ENCODE measurements around the gene ZNF655.
A peak's percentile ranks its signal among the peaks of the same experiment; 100 is the strongest.

The ZNF655 gene

DNA sequence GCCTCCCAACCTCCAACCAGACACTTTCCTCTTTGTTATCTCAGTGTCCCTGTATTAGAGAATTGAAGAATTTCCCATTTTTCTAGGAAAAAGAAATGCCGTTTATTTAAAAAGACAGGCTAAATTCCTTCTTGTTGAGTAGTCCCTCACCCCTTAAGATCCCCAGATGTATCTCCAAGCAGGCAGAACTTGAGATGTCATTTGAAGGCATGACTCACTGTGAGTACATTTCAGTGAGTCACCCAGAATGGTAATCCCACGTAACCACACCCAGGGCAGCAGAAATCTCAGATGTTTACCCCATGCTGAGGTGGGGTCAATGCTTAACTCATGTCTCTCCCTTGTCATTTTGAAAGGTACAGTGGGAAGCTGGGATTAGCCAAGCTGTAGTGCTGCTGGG is 4.4 kb downstream of the ZNF655 start (continued):
- no peak for TF ChIP-seq SCRT2 (tag by site-specific recombination; IDR thresholded peaks at IDR 0.05)
- peak; percentile 45 for TF ChIP-seq ZIC2 (tag by site-specific recombination; IDR thresholded peaks at IDR 0.05)
- no peak for TF ChIP-seq ZNF654 (tag by site-specific recombination; IDR thresholded peaks at IDR 0.05; ENCODE audit: low read depth)
- TF ChIP-seq ZNF324 (tag by site-specific recombination; IDR thresholded peaks at IDR 0.05) = peak; percentile 77; the same call in 1 of the 2 replicates
- TF ChIP-seq, protein P1, sequence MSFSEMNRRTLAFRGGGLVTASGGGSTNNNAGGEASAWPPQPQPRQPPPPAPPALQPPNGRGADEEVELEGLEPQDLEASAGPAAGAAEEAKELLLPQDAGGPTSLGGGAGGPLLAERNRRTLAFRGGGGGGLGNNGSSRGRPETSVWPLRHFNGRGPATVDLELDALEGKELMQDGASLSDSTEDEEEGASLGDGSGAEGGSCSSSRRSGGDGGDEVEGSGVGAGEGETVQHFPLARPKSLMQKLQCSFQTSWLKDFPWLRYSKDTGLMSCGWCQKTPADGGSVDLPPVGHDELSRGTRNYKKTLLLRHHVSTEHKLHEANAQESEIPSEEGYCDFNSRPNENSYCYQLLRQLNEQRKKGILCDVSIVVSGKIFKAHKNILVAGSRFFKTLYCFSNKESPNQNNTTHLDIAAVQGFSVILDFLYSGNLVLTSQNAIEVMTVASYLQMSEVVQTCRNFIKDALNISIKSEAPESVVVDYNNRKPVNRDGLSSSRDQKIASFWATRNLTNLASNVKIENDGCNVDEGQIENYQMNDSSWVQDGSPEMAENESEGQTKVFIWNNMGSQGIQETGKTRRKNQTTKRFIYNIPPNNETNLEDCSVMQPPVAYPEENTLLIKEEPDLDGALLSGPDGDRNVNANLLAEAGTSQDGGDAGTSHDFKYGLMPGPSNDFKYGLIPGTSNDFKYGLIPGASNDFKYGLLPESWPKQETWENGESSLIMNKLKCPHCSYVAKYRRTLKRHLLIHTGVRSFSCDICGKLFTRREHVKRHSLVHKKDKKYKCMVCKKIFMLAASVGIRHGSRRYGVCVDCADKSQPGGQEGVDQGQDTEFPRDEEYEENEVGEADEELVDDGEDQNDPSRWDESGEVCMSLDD (tag by site-specific recombination; IDR thresholded peaks at IDR 0.05) = no peak
- no peak for TF ChIP-seq ZNF132 (tag by site-specific recombination; IDR thresholded peaks at IDR 0.05; ENCODE audit: borderline replicate concordance)
- TF ChIP-seq, protein P2, sequence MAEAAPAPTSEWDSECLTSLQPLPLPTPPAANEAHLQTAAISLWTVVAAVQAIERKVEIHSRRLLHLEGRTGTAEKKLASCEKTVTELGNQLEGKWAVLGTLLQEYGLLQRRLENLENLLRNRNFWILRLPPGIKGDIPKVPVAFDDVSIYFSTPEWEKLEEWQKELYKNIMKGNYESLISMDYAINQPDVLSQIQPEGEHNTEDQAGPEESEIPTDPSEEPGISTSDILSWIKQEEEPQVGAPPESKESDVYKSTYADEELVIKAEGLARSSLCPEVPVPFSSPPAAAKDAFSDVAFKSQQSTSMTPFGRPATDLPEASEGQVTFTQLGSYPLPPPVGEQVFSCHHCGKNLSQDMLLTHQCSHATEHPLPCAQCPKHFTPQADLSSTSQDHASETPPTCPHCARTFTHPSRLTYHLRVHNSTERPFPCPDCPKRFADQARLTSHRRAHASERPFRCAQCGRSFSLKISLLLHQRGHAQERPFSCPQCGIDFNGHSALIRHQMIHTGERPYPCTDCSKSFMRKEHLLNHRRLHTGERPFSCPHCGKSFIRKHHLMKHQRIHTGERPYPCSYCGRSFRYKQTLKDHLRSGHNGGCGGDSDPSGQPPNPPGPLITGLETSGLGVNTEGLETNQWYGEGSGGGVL (tag by site-specific recombination; IDR thresholded peaks at IDR 0.05) = peak; percentile 26; the same call in 1 of the 2 replicates
- TF ChIP-seq ZNF830 (tag by site-specific recombination; IDR thresholded peaks at IDR 0.05; ENCODE audit: low read depth) = no peak

DNA sequence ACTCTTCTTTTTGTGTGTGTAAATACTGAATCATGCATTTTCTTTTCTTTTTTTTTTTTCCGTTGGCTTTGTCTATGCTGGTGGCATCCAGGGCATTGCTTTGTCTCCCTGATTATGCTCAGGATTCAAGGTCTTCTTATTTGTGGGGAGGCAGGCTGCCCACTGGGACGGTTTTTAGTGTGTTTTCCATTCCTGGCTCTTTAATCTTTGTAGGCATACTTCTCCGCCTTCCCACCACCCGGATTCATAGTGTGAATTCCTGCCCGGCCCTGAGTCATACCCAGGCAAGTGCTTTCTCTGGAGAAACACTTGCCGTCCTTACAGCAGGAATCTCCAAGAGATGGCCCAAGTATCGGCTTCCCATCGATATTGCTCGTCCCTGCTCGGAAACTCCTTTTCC is 5.2 kb downstream of the ZNF655 start:
- Histone ChIP-seq H3K27ac (ENCODE audit: extremely low read depth, low read depth, low read length) (no peak overlapping the region), H3K4me1 (ENCODE audit: control insufficient read depth, insufficient read depth, low read length) (peaks cover 5% of the 10 kb centered on the region), H3K9me3 (ENCODE audit: control insufficient read depth, insufficient read depth, low read depth, low read length) (no peaks in the 10 kb centered on the region), H3K4me3 (ENCODE audit: low read depth, low read length) (no peak overlapping the region), H3K36me3 (ENCODE audit: control insufficient read depth in 2 of 2, insufficient read depth in 1 of 2, low read length in 2 of 2) (peaks cover 65 to 72% of the 10 kb centered on the region in 2 experiments)
- CTCF ChIA-PET = interaction anchor here (0.7 to 1.2 kb wide), 2 partner anchors 12 to 456 kb away, joined by 3 to 4 read pairs; partner anchors contain the start of gene FAM200A
- no peak for TF ChIP-seq ZNF266 (tag by site-specific recombination; IDR thresholded peaks at IDR 0.05; ENCODE audit: low read depth)
- TF ChIP-seq ZNF76 (tag by site-specific recombination; IDR thresholded peaks at IDR 0.05; ENCODE audit: borderline replicate concordance, low read depth) = no peak
- TF ChIP-seq ZFP69B (tag by site-specific recombination; IDR thresholded peaks at IDR 0.05) = no peak
- TF ChIP-seq, protein P3, sequence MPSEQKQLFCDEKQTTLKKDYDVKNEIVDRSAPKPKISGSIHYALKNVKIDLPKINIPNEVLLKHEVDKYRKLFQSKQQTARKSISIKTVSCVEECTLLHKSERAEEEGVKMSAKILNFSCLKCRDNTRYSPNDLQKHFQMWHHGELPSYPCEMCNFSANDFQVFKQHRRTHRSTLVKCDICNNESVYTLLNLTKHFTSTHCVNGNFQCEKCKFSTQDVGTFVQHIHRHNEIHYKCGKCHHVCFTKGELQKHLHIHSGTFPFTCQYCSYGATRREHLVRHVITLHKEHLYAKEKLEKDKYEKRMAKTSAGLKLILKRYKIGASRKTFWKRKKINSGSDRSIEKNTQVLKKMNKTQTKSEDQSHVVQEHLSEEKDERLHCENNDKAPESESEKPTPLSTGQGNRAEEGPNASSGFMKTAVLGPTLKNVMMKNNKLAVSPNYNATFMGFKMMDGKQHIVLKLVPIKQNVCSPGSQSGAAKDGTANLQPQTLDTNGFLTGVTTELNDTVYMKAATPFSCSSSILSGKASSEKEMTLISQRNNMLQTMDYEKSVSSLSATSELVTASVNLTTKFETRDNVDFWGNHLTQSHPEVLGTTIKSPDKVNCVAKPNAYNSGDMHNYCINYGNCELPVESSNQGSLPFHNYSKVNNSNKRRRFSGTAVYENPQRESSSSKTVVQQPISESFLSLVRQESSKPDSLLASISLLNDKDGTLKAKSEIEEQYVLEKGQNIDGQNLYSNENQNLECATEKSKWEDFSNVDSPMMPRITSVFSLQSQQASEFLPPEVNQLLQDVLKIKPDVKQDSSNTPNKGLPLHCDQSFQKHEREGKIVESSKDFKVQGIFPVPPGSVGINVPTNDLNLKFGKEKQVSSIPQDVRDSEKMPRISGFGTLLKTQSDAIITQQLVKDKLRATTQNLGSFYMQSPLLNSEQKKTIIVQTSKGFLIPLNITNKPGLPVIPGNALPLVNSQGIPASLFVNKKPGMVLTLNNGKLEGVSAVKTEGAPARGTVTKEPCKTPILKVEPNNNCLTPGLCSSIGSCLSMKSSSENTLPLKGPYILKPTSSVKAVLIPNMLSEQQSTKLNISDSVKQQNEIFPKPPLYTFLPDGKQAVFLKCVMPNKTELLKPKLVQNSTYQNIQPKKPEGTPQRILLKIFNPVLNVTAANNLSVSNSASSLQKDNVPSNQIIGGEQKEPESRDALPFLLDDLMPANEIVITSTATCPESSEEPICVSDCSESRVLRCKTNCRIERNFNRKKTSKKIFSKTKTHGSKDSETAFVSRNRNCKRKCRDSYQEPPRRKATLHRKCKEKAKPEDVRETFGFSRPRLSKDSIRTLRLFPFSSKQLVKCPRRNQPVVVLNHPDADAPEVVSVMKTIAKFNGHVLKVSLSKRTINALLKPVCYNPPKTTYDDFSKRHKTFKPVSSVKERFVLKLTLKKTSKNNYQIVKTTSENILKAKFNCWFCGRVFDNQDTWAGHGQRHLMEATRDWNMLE (tag by site-specific recombination; conservative IDR thresholded peaks at IDR 0.05; ENCODE audit: low read depth) = no peak
- no peak for TF ChIP-seq ZNF311 (tag by site-specific recombination; IDR thresholded peaks at IDR 0.05; ENCODE audit: borderline replicate concordance)
- TF ChIP-seq KLF7 (tag by site-specific recombination; IDR thresholded peaks at IDR 0.05; ENCODE audit: borderline replicate concordance) = no peak
- no peak for TF ChIP-seq ZSCAN16 (tag by site-specific recombination; IDR thresholded peaks at IDR 0.05)
- POLR2A ChIA-PET = interaction anchor here (1.0 kb wide), 2 partner anchors 12 to 59 kb away, joined by 4 read pairs; partner anchors contain the start of genes FAM200A and ZKSCAN5

All from HEK293 (cell line).